Endometrial microvascular endothelial cells (primary cell): Measurements from ENCODE around the gene CLDN5. TPM values are rescaled to one million over a fixed set of nuclear protein-coding genes. Genes with fewer than 3 reads are reported as not detected.

Experiments
- in situ Hi-C: cut with HindIII; loops from 2 replicates; pipeline ENCODE4 v1.10.0; 2017; ENCODE audit warnings: low sequenced_read_pairs, low pct_unique_long_range_greater_than_20kb; ENCODE audit errors: inconsistent ontology term
- total RNA-seq: library from RNA; depleted of rRNA; stranded (reverse); fragments of >200 nt; gene quantifications from one replicate; pipeline ENCODE4 v1.2.3, GENCODE V29; 2015; ENCODE audit errors: inconsistent ontology term

Gene CLDN5
- total RNA-seq, 1 donor from 2014 or later = 621 TPM

GRCh38 chr22:19494001-19494560 is 30.1 kb downstream of the CLDN5 start:
- in situ Hi-C loops = no loop called here

DNA sequence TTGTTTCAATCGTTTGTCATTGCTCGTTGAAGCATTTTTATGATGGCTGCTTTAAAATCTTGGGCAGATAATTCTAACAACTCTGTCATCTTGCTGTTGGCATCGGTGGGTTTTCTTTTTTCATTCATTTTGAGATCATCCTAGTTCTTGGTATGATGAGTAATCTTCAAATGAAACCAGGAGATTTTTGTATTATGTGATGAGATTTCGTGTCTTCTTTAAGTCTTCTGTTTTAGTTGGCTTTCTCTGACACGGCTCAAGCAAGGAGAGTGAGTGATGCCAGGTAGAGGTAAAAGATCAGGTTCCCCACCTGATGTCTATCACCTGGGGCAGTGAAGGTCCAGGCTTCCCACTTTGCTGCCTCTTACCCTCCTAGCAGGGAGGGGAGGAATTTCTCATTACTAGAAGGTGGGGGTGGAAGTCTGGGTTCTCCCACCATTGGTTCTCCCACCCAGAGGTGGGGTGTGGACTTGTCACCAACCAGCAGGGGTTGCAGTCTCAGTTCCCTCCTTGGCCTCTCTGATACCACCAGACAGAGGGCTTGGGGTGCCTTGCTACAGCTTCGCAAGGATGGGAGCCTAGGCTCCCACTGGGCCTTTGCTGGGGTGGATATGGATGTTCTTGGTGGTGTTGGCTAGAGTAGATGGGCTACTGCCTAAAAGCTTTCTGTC is 31.6 kb downstream of the CLDN5 start:
- in situ Hi-C loops = no loop called here

DNA sequence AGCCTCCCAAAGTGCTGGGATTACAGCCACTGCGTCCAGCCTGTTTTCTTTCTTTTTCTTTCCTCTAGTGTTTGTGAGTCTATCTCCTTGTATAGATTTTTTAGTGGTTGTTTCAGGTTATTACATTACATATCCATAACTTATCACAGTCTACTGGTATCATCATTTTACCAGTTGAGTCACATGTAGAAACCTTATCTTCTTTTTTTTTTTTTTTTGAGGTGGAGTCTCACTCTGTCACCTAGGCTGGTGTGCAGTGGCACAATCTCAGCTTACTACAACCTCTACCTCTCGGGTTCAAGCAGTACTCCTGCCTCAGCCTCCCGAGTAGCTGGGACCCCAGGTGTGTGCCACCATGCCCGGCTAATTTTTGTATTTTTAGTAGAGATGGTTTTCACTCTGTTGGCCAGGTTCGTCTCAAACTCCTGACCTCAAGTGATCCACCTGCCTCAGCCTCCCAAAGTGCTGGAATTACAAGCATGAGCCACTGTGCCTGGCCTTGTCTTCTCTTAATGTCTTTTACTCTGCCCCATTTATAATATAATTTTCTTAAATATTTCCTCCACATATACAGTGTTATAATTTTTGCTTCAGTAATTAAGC is 33.5 kb downstream of the CLDN5 start:
- in situ Hi-C loops = no loop called here

DNA sequence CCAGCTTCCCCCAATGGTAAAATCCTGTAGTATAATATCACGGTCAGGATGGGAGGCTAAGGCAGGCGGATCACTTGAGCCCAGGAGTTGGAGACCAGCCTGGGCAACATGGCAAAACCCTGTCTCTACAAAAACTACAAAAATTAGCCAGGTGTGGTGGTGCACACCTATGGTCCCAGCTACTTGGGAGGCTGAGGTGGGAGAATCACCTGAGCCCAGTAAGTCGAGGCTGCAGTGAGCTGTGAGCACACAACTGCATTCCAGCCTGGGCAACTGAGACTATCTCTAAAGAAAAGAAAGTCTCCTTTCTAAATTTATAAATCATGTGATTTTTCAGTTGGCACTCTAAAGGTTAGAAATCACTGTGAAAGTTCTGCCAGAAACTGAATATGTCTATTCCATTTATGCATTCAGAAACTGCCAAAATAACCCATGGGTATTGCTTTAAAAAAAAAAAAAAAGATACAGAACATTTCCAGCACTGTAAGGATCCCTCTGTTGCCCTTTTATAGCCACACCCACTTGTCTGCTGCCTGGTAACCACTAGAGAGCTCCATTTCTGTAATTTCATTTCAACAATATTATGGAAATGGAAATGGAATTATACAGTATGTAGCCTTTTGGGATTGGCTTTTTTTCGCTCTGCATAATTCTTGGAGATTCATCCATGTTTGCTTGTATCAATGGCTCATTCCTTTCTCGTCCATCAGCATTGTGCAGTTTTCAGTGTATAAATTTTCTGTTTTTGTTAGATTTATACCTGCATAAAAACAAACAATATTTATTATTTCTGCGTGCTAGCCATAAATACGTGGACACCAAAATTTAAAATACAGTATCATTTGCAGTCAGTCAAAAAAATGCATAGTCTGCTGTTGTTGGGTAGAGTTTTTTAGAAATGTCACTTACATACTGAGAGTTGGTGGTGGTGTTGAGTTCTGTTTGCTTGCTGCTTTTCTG is 35.0 kb downstream of the CLDN5 start:
- in situ Hi-C loops = no loop called here

DNA sequence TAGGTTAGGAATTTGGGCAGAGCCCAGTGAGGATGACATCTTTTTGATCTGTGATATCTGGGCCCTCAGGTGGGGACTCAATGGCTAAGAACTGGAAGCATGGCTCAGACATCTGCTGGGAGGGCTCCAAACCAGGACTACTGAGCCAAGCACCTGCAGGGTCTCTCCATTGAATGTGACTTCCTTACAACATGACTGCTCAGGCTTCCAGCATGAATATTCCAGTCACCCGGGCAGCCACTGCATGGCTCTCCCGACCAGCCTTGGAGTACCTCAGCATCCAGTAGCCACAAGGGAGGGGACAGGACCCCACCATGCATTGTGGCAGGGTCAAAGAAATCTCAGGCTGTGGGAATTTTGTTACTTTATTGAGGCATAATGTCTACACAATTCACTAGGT is 35.9 kb downstream of the CLDN5 start:
- in situ Hi-C loops = no loop called here

DNA sequence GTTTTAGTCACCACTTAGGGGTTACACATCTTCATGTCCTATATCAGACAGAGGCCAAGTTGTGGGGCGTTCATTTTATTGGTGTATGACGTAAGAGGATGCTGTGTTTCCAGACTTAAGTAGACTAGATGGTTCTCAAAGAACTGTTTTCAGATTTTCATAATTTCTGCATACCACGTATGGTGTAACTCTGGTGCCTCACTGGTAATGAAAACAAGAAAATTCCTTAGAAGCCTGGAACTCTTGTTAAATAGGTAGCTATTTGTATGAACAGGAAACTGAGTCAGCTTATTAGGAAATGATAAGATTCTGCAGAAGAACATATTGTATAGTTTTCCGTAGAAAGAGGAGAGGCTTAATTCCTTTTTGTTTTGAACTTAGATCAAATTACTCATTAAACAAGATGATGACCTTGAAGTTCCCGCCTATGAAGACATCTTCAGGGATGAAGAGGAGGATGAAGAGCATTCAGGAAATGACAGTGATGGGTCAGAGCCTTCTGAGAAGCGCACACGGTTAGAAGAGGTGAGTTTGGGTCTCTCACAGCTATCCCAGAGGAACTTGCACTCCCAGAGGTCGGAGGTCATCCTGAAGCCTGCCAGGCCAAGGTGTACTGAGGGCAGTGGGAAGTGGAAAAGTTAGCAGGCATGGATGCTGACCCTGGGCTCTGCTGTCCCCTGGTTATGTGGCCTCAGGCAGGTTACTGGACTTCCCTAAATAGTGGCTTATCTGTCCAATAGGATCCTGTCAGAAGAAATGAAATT is 40.5 kb downstream of the CLDN5 start:
- in situ Hi-C loops = no loop called here

GRCh38 chr22:19482297-19482696 is 41.9 kb downstream of the CLDN5 start:
- in situ Hi-C loops = no loop called here

DNA sequence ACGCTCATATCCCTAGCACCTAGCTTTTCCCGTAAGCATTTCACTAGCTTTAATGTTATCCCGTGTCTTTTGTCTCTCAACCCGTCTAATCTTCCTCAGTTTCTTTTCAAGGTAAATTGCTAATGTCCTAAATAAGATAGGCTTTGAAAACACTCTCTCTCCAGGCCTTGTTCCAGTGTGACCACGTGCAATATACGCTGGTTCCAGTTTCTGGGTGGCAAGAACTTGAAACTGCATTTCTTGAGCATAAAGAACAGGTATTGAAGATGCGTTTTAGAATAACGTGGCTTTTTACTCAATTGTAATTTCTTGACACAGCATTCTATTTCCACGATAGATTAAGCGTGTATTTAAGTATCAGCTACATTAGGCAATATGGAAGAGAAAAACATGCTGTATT is 43.4 kb downstream of the CLDN5 start:
- in situ Hi-C loops = no loop called here

DNA sequence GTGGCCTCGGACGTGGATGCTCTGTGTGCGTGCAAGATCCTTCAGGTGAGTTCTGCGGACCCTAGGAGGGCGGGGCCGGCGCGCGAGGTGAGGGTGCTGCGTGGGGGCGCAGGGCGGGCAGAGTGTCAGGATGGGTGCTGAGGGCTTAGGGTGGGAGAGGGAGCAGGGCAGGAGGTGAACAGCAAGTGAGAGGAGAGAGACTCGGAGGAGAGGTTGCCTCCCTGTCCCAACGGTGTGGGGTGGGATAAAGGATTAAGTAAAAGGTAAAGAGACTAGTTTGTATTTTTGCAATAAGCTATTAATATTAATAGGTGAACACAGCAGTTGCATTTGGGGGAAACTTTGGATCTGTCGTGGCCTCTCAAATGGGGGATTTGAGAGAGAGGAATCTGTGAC is 44.0 kb downstream of the CLDN5 start:
- in situ Hi-C loops = no loop called here

GRCh38 chr22:19479355-19480172 is 44.6 kb downstream of the CLDN5 start, which contains the start of gene CDC45:
CDC45 (plus strand) TSS chr22:19479920; CDS start chr22:19479969, 49 bp downstream.
- in situ Hi-C loops = no loop called here

GRCh38 chr22:19478901-19479354 is 45.3 kb downstream of the CLDN5 start, which contains the start of gene UFD1:
UFD1 (minus strand) TSS chr22:19479193; CDS start chr22:19479085, 108 bp downstream.
- in situ Hi-C loops = no loop called here

GRCh38 chr22:19478045-19478900 is 45.9 kb downstream of the CLDN5 start:
- in situ Hi-C loops = no loop called here

- in situ Hi-C loops = no loop called here
These were observed 46.7 kb downstream of the CLDN5 start for GRCh38 chr22:19477321-19478044.

GRCh38 chr22:19476023-19476422 is 48.2 kb downstream of the CLDN5 start:
- in situ Hi-C loops = no loop called here

DNA sequence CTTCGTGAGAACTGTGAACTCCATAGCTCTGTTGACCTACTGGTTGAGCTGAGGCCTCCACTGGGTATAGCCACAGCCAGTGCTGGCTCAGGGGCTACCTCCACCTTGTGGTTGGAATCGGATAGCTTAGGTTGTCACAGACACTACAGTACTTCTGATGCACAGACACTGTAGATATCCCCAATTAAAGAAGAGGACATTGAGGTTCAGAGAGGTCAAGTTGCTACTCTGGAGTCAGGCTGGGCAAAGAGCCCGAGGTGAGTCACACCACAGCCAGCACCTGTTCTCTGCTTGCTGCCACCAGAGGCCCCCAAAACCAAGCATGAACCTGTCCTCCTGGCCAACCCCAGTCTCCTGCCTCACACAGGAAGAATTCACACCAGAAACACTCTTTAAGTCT is 50.6 kb downstream of the CLDN5 start:
- in situ Hi-C loops = no loop called here
